Gastroesophageal sphincter (tissue), 3 donors: ENCODE data around the gene SNED1.

Experiments used
- CTCF ChIP-seq, 4 experiments: fragments of 200-600 bp in 2 of 4; fragments of 450-650 bp in 2 of 4; sonication (generic) in 1 of 4; IDR thresholded peaks; one replicate each; pipeline ENCODE4 v1.5.1; 2017 to 2019; ENCODE audit warnings: antibody characterized with exemption in 4 of 4, mild to moderate bottlenecking in 2 of 4, moderate library complexity in 2 of 4
- EP300 ChIP-seq: sonication (generic); formaldehyde crosslinking; IDR thresholded peaks from one replicate; pipeline ENCODE4 v1.6.1; 2017; ENCODE audit warnings: antibody characterized with exemption, mild to moderate bottlenecking
- POLR2A ChIP-seq, 2 donors: fragments of 450-650 bp; IDR thresholded peaks; one replicate each; pipeline ENCODE4 v1.6.1; 2017; ENCODE audit warnings: antibody characterized with exemption in 2 of 2, mild to moderate bottlenecking in 2 of 2, moderate library complexity in 1 of 2
- POLR2AphosphoS5 ChIP-seq: sonication (generic); formaldehyde crosslinking; IDR thresholded peaks from one replicate; pipeline ENCODE4 v1.6.1; 2017; ENCODE audit warnings: antibody characterized with exemption

- TF ChIP-seq POLR2AphosphoS5 (no peak), CTCF (IDR thresholded peaks at IDR 0.05) (no peak), POLR2A (IDR thresholded peaks at IDR 0.05) (no peak), EP300 (no peak)
Observed at GRCh38 chr2:240983996-240984498, 14.4 kb upstream of the SNED1 start.
